Stomach (tissue), 9 donors: ENCODE data around the gene OXNAD1. TPM values are rescaled to one million over a fixed set of nuclear protein-coding genes. Genes with fewer than 3 reads are reported as not detected.

Source experiments
- DNase-seq, 2 donors: peaks; one replicate each; pipeline versions ENCODE4 v3.0.0 to v3.0.0-alpha.2; 2013 to 2019
- H3K27ac ChIP-seq, 5 donors: fragments of 200-600 bp in 4 of 5; sonication (generic) in 4 of 5; one replicate each; pipeline ENCODE4 v1.5.1; 2013 to 2019; ENCODE audit warnings: mild to moderate bottlenecking in 1 of 5, moderate library complexity in 1 of 5
- H3K27me3 ChIP-seq, 3 donors: fragments of 200-600 bp; sonication (generic); one replicate each; pipeline ENCODE4 v1.5.1; 2017 to 2019; ENCODE audit warnings: mixed run types in 1 of 3
- H3K36me3 ChIP-seq, 4 donors: fragments of 200-600 bp; sonication (generic); 1 replicate in 3 of 4; 2 replicates in 1 of 4; pipeline ENCODE4 v1.5.1; 2016 to 2019
- H3K4me1 ChIP-seq, 4 donors: fragments of 200-600 bp; sonication (generic); one replicate each; pipeline ENCODE4 v1.5.1; 2016 to 2019
- H3K4me3 ChIP-seq, 4 donors: fragments of 200-600 bp; sonication (generic) in 3 of 4; one replicate each; pipeline ENCODE4 v1.5.1; 2016 to 2019; ENCODE audit warnings: mild to moderate bottlenecking in 1 of 4
- H3K9me3 ChIP-seq, 4 donors: fragments of 200-600 bp; sonication (generic); one replicate each; pipeline ENCODE4 v1.5.1; 2016 to 2019
- EP300 ChIP-seq: sonication (generic); formaldehyde crosslinking; IDR thresholded peaks from one replicate; pipeline ENCODE4 v1.6.1; 2017; ENCODE audit warnings: antibody characterized with exemption
- POLR2A ChIP-seq, 4 donors: fragments of 450-650 bp; IDR thresholded peaks; one replicate each; pipeline ENCODE4 v1.6.1; 2016; ENCODE audit warnings: antibody characterized with exemption in 4 of 4, control low read depth in 2 of 4, mild to moderate bottlenecking in 1 of 4, moderate library complexity in 1 of 4
- POLR2AphosphoS5 ChIP-seq, 3 donors: sonication (generic); formaldehyde crosslinking; IDR thresholded peaks; one replicate each; pipeline ENCODE4 v1.6.1; 2016; ENCODE audit warnings: antibody characterized with exemption in 3 of 3
- WGBS, 5 donors: extraction: QIAGEN DNeasy Blood & Tissue Kit in 3 of 5; methylation state at CpG; one replicate each; pipeline versions ENCODE4 v1.1.5 to v1.1.7; 2013 to 2018; 5-methylcytosine and 5-hydroxymethylcytosine counted together
- intact Hi-C: fragments of 100-400 bp; cut with DNase I; formaldehyde crosslinking; loops from one replicate; pipeline ENCODE4 v1.15.1; 2023; ENCODE audit warnings: low total_unique reads
- polyA plus RNA-seq, 3 donors: library from polyadenylated mRNA; stranded (reverse); fragments of 200-250 nt; gene quantifications; one replicate each; pipeline ENCODE4 v1.2.3, GENCODE V29; 2013
- total RNA-seq, 5 donors: library from RNA; depleted of rRNA; stranded (reverse); fragments of >200 nt; gene quantifications; one replicate each; pipeline versions ENCODE4 v1.1.0 to v1.2.3, GENCODE V29; 2014 to 2016
- TF ChIP-seq, protein P1 (sequence below), 7 experiments: fragments of 450-650 bp in 4 of 7; fragments of 200-600 bp in 3 of 7; sonication (generic) in 3 of 7; IDR thresholded peaks; one replicate each; pipeline ENCODE4 v1.5.1; 2016 to 2019; ENCODE audit warnings: antibody characterized with exemption in 7 of 7, control low read depth in 2 of 7, mild to moderate bottlenecking in 1 of 7
- donor health status: healthy with polysubstance abuse.
- donor health status: Bipolar disorder and iron deficiency.
- donor health status: healthy.

The OXNAD1 gene
- total and polyA plus RNA-seq, 8 donors: 5.5 to 51.3 (median 7.6) TPM

DNA sequence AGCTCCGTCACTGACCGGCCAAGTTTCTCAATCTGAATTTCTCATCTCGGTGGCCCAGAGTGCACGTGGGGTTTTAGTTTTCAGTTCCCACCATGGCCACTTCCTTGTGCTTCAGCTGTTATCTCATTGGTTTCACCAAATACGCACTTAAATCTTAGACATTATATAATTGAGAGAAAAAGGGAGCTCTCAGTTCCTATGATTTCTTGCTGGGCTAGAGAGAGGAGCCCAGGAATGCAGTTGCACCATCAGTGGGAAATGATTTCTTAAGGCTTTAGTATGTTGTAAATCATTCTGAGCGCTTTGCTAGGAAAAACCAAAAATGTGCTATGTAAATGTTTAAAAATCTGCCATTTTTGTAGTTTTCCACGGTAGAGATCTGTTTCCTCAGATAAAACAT, 53.2 kb downstream of the OXNAD1 start:
- no peak overlapping the region for H3K4me3 ChIP-seq
- H3K36me3 ChIP-seq: peaks cover 16 to 88% (median 81%) of the 10 kb centered on the region in 4 donors
- peak overlapping the region in 1 of 5 donors; percentile 21 for H3K27ac ChIP-seq
- no peaks in the 10 kb centered on the region for H3K27me3 ChIP-seq
- no peak for TF ChIP-seq POLR2AphosphoS5 (IDR thresholded peaks at IDR 0.05)
- no peak for TF ChIP-seq POLR2A (IDR thresholded peaks at IDR 0.05)
- TF ChIP-seq EP300: no peak
- TF ChIP-seq, protein P1, sequence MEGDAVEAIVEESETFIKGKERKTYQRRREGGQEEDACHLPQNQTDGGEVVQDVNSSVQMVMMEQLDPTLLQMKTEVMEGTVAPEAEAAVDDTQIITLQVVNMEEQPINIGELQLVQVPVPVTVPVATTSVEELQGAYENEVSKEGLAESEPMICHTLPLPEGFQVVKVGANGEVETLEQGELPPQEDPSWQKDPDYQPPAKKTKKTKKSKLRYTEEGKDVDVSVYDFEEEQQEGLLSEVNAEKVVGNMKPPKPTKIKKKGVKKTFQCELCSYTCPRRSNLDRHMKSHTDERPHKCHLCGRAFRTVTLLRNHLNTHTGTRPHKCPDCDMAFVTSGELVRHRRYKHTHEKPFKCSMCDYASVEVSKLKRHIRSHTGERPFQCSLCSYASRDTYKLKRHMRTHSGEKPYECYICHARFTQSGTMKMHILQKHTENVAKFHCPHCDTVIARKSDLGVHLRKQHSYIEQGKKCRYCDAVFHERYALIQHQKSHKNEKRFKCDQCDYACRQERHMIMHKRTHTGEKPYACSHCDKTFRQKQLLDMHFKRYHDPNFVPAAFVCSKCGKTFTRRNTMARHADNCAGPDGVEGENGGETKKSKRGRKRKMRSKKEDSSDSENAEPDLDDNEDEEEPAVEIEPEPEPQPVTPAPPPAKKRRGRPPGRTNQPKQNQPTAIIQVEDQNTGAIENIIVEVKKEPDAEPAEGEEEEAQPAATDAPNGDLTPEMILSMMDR (IDR thresholded peaks at IDR 0.05): no peak
- intact Hi-C loops: no loop called here
- WGBS, 5 donors: 69 to 82% (median 77%) methylated on average over 7 of the region's 7 CpGs
- DNase-seq: no peak
- no peaks in the 10 kb centered on the region for H3K9me3 ChIP-seq
- H3K4me1 ChIP-seq: peaks cover 0 to 13% (median 7%) of the 10 kb centered on the region in 4 donors

DNA sequence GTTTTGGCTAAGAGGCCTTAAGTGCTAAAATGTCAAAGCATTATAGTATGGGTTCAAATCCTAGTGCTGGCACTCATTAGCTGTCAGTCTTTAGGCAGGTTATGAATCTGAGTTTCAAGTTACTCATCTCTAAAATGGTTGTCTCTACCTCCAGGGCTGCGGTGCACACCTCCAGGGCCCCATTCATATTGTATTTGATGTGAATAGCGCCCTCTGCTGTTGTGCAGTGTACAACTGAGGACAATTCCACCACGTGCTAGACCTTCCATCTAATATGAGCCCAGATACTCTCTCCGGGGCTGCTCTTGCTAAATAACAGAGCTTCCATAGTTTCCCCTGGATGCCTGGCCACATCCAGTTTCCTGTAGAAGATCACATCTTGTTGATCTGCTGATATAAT, 54.3 kb downstream of the OXNAD1 start:
- intact Hi-C loops: no loop called here
- H3K36me3 ChIP-seq: peaks cover 20 to 88% (median 81%) of the 10 kb centered on the region in 4 donors
- H3K4me3 ChIP-seq: no peak overlapping the region
- no peaks in the 10 kb centered on the region for H3K27me3 ChIP-seq
- H3K4me1 ChIP-seq: peaks cover 0 to 13% (median 7%) of the 10 kb centered on the region in 4 donors
- WGBS, 5 donors: 53 to 78% (median 71%) methylated on average over 4 of the region's 4 CpGs
- peak overlapping the region in 1 of 5 donors; percentile 21 for H3K27ac ChIP-seq
- H3K9me3 ChIP-seq: no peaks in the 10 kb centered on the region
- no peak for TF ChIP-seq EP300
- TF ChIP-seq POLR2AphosphoS5 (IDR thresholded peaks at IDR 0.05): no peak
- TF ChIP-seq POLR2A (IDR thresholded peaks at IDR 0.05): no peak
- TF ChIP-seq, protein P1 (IDR thresholded peaks at IDR 0.05): no peak
- DNase-seq: peak; percentile 33 to 43

DNA sequence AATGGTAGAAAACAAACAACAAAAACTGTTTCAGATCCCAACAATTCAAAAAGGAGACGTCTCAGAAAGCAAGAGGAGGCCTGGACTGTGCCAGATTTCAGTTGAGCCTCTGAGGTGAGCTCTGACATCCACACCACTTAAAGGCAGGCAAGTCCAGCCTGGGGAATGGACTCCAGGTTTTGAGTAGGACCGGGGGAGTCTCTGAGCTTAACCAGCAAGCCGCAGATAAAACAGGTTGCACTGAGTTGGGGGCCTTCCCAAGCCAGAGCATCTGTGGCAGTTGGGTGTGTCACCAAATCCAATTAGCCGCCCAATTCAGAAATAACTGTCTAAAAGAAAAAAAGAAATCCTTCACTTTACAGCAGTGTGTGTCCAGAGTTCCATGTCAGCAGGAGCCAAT, 54.7 kb downstream of the OXNAD1 start:
- intact Hi-C loops: no loop called here
- Histone ChIP-seq H3K27me3 (no peaks in the 10 kb centered on the region), H3K4me3 (no peak overlapping the region), H3K27ac (no peak overlapping the region), H3K4me1 (peaks cover 0 to 13% (median 7%) of the 10 kb centered on the region in 4 donors), H3K36me3 (peaks cover 20 to 90% (median 80%) of the 10 kb centered on the region in 4 donors), H3K9me3 (no peaks in the 10 kb centered on the region)
- WGBS, 5 donors: 91 to 94% (median 93%) methylated on average over 4 of the region's 4 CpGs
- TF ChIP-seq POLR2AphosphoS5 (IDR thresholded peaks at IDR 0.05) (no peak), POLR2A (IDR thresholded peaks at IDR 0.05) (no peak), EP300 (no peak)
- TF ChIP-seq, protein P1 (IDR thresholded peaks at IDR 0.05): no peak
- no peak for DNase-seq

DNA sequence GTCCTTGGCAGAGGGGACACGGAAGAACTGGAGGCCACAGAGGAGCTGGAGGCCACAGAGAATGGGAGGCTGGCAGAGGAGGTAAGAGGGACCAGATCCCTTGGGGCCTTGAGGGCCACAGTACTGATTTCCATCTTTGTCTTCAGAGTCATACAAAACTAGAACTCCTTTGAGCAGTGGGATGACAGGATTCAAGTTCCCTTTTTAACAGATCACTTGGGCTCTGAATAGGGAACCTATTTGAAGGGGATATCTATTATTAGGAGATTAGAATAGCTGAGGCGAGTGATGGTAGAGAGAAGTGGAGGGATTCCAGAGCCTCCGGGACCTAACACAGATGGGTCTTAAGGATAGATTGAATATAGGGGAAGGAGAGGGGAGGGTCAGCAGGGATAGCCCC, 55.7 kb downstream of the OXNAD1 start:
- Histone ChIP-seq H3K27ac (no peak overlapping the region), H3K27me3 (no peaks in the 10 kb centered on the region), H3K4me1 (peaks cover 0 to 13% (median 7%) of the 10 kb centered on the region in 4 donors), H3K9me3 (no peaks in the 10 kb centered on the region), H3K4me3 (no peak overlapping the region), H3K36me3 (peaks cover 20 to 90% (median 82%) of the 10 kb centered on the region in 4 donors)
- TF ChIP-seq, protein P1 (IDR thresholded peaks at IDR 0.05): no peak
- TF ChIP-seq POLR2AphosphoS5 (IDR thresholded peaks at IDR 0.05) (no peak), EP300 (no peak), POLR2A (IDR thresholded peaks at IDR 0.05) (no peak)
- intact Hi-C loops: no loop called here
- no peak for DNase-seq
- 93 to 98% (median 96%) methylated on average over 3 of the region's 3 CpGs for WGBS, 5 donors
